CD14-positive monocyte (primary cell): ENCODE results near the gene U2AF1. TPM values are rescaled to one million over a fixed set of nuclear protein-coding genes. Genes with fewer than 3 reads are reported as not detected.
"Not testable (repeated sequence)": the region's sequence is repeated elsewhere in the genome, so short reads cannot be mapped to it uniquely, and the experiment has no call there.

Experiments
- DNase-seq, 3 donors: peaks; one replicate each; pipeline ENCODE4 v3.0.0-alpha.2; 2011 to 2022
- H2AFZ ChIP-seq: 2 replicates; pipeline ENCODE4 v1.6.0; 2012; ENCODE audit warnings: mild to moderate bottlenecking, low read depth, low read length, inconsistent platforms; ENCODE audit not compliant: insufficient read depth, poor library complexity, severe bottlenecking
- H3K27ac ChIP-seq, 2 donors: 1 replicate in 1 of 2; 2 replicates in 1 of 2; pipeline ENCODE4 v1.5.1; 2012 to 2013; ENCODE audit warnings: low read length in 2 of 2, control low read depth in 1 of 2, inconsistent platforms in 1 of 2, low read depth in 1 of 2, mild to moderate bottlenecking in 1 of 2
- H3K27me3 ChIP-seq, 2 donors: one replicate each; pipeline versions ENCODE4 v1.6.0 to v1.6.1; 2011 to 2013; ENCODE audit warnings: low read length in 2 of 2; ENCODE audit not compliant: control insufficient read depth in 2 of 2, insufficient read depth in 2 of 2
- H3K36me3 ChIP-seq, 2 donors: replicated peaks in 1 of 2; 1 replicate in 1 of 2; 2 replicates in 1 of 2; pipeline versions ENCODE4 v1.5.1 to v1.6.1; 2012 to 2013; ENCODE audit warnings: low read length in 2 of 2, control low read depth in 1 of 2, inconsistent platforms in 1 of 2, mild to moderate bottlenecking in 1 of 2; ENCODE audit not compliant: insufficient read depth in 2 of 2, control insufficient read depth in 1 of 2
- H3K4me1 ChIP-seq, 2 donors: 1 replicate in 1 of 2; 2 replicates in 1 of 2; pipeline versions ENCODE4 v1.5.1 to v1.6.1; 2012 to 2013; ENCODE audit warnings: low read length in 2 of 2, control low read depth in 1 of 2, inconsistent platforms in 1 of 2, mild to moderate bottlenecking in 1 of 2, moderate library complexity in 1 of 2; ENCODE audit not compliant: insufficient read depth in 2 of 2, control insufficient read depth in 1 of 2
- H3K4me2 ChIP-seq: replicated peaks from 2 replicates; pipeline ENCODE3; 2012; ENCODE audit warnings: low read length, moderate library complexity, mild to moderate bottlenecking; ENCODE audit not compliant: poor library complexity, severe bottlenecking; ENCODE audit errors: extremely low read depth
- H3K4me3 ChIP-seq, 3 experiments: fragments of 200-600 bp in 1 of 3; sonication (generic) in 1 of 3; replicated peaks in 1 of 3; 1 replicate in 2 of 3; 2 replicates in 1 of 3; pipeline ENCODE4 v1.5.1; 2011 to 2013; ENCODE audit warnings: low read length in 3 of 3, mild to moderate bottlenecking in 3 of 3, control low read depth in 2 of 3, low read depth in 2 of 3, inconsistent platforms in 1 of 3, moderate library complexity in 1 of 3
- H3K79me2 ChIP-seq: 2 replicates; pipeline ENCODE4 v1.6.0; 2012; ENCODE audit warnings: mild to moderate bottlenecking, control low read depth, inconsistent platforms, low read length, moderate library complexity; ENCODE audit not compliant: insufficient read depth
- H3K9ac ChIP-seq: 2 replicates; pipeline ENCODE4 v1.6.0; 2017; ENCODE audit warnings: low read length, mild to moderate bottlenecking; ENCODE audit not compliant: insufficient read depth, poor library complexity, severe bottlenecking
- H3K9me3 ChIP-seq, 2 donors: replicated peaks in 1 of 2; 1 replicate in 1 of 2; 2 replicates in 1 of 2; pipeline versions ENCODE4 v1.5.1 to v1.6.1; 2012 to 2013; ENCODE audit warnings: low read length in 2 of 2, control low read depth in 1 of 2; ENCODE audit not compliant: control insufficient read depth in 1 of 2, insufficient read depth in 1 of 2
- H4K20me1 ChIP-seq: 2 replicates; pipeline ENCODE4 v1.6.0; 2012; ENCODE audit warnings: mild to moderate bottlenecking, low read length, control low read depth, moderate library complexity; ENCODE audit not compliant: insufficient read depth
- H3K27ac Mint-ChIP-seq, 7 donors: one replicate each; pipeline ENCODE4 v1.8.0; 2020; ENCODE audit warnings: mild to moderate bottlenecking in 7 of 7, mixed read lengths in 7 of 7, moderate library complexity in 6 of 7, inconsistent platforms in 2 of 7
- H3K27me3 Mint-ChIP-seq, 3 donors: one replicate each; pipeline ENCODE4 v1.8.0; 2021 to 2022; ENCODE audit warnings: low read depth in 3 of 3, mild to moderate bottlenecking in 3 of 3, mixed read lengths in 3 of 3, moderate library complexity in 3 of 3, inconsistent platforms in 1 of 3
- H3K36me3 Mint-ChIP-seq, 2 donors: one replicate each; pipeline ENCODE4 v1.8.0; 2020; ENCODE audit warnings: mixed read lengths in 2 of 2, inconsistent platforms in 1 of 2, mild to moderate bottlenecking in 1 of 2
- H3K4me1 Mint-ChIP-seq: one replicate; pipeline ENCODE4 v1.8.0; 2020; ENCODE audit warnings: mild to moderate bottlenecking, mixed read lengths
- H3K4me3 Mint-ChIP-seq, 2 donors: one replicate each; pipeline ENCODE4 v1.8.0; 2020; ENCODE audit warnings: mild to moderate bottlenecking in 2 of 2, mixed read lengths in 2 of 2, moderate library complexity in 1 of 2
- H3K9me3 Mint-ChIP-seq, 7 donors: one replicate each; pipeline ENCODE4 v1.8.0; 2020 to 2022; ENCODE audit warnings: mixed read lengths in 7 of 7, mild to moderate bottlenecking in 6 of 7, moderate library complexity in 6 of 7, inconsistent platforms in 2 of 7
- WGBS: methylation state at CpG from one replicate; pipeline ENCODE4 v1.1.5; 2013; ENCODE audit warnings: missing lambda C conversion rate; ENCODE audit not compliant: insufficient coverage; 5-methylcytosine and 5-hydroxymethylcytosine counted together
- intact Hi-C, 2 donors: fragments of 100-400 bp; cut with micrococcal nuclease; formaldehyde crosslinking; loops; one replicate each; pipeline versions ENCODE4 v1.15.0 to v1.15.1; 2023
- polyA minus RNA-seq: library from RNA; depleted of rRNA, polyadenylated mRNA; stranded (reverse); fragments of >200 nt; gene quantifications from 2 replicates; pipeline ENCODE4 v1.2.3, GENCODE V29; 2012
- polyA plus RNA-seq, 3 donors: library from polyadenylated mRNA; depleted of rRNA in 1 of 3; unstranded in 2 of 3; stranded (reverse) in 1 of 3; fragments of 300-500 nt in 2 of 3; fragments of >200 nt in 1 of 3; fragmentation: Illumina TruSeq in 2 of 3; gene quantifications; 1 replicate in 2 of 3; 2 replicates in 1 of 3; pipeline ENCODE4 v1.2.3, GENCODE V29; 2012 to 2021
- total RNA-seq, 12 experiments: library from RNA in 1 of 12; stranded (reverse) in 1 of 12; fragments of 120-200 nt in 1 of 12; gene quantifications; one replicate each; pipeline ENCODE4 v1.2.4 and lab custom pipeline; 2013 to 2026; ENCODE audit warnings: mixed read lengths in 6 of 12, inconsistent platforms in 1 of 12

The U2AF1 gene, protein sequence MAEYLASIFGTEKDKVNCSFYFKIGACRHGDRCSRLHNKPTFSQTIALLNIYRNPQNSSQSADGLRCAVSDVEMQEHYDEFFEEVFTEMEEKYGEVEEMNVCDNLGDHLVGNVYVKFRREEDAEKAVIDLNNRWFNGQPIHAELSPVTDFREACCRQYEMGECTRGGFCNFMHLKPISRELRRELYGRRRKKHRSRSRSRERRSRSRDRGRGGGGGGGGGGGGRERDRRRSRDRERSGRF
- 49.0 TPM for total RNA-seq (2013)
- polyA plus RNA-seq (100 to 1,000 TPM in 1 of 3 donors, 10 to 100 TPM in 2; 38.4 to 111 (median 39.3) TPM), polyA minus RNA-seq (47.8 and 52.1 TPM in 2 replicates), total RNA-seq (lab: John Stamatoyannopoulos, UW) (2.1 to 11.9 (median 7.4) reads per million in 11 experiments)

DNA sequence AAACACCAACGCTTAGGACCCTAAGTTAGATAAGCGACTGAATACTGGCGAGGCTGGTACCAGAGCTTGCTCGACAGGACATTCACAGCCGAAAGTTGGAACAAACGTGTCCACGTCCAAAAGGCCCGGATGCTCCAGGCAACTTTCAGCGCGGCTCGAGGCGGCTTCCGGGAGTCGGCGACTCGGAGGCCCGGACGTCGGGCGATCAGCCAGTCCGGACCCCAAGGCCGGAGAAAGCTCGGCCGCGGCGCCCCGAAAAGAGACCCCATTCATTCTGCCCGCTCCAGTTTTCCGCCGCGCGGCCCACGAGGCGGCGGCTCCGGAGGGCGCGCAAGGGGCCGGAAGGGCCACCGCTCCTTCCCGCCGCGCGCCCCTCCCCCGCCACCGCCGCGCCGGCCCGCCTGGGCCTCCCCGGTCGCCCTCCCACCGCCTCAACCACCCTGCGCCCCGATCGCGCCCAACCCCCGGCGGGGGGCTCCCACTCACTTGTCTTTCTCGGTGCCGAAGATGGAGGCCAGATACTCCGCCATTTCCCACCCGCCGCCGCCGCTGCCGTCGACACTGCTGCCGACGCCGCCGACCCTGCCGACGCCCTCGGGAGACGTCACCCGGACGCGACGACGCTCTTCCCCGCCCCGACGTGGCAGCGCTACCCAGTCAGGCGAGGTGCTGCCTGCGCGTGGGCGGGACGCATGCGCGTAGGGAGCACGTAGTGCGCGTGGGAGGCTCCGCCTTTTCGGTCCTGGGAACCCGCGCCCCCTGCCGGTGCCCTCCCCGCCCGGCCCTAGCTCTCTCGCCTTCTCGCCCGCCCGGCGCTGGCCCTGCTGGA lies at the start of gene U2AF1:
U2AF1 (minus strand) TSS at position 606 of the 829 bp plus-strand sequence; CDS start at position 530, 76 bp downstream.
- peak within 1 kb of the TSS; percentile 47 to 80 (median 56) for H3K4me3 ChIP-seq

DNA sequence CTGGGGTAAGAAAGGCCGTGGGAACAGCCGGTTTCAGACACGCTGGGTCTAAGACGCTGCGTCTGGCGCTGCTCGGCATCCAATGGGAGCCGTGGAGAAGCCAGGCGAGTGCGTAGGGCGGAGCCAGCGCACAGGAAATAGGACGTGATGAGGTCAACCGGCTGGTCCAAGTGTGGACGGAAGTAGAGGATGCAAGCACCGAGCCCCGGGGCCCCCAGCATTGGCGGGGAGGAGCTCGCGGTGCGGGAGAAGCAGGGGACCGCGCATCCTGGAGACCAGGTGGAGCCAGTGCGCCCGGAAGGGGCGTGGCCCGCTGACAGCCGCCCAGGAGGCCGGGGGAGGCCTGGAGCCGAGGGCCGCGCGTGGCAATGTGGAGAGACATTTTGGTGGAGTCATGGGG lies 46.2 kb upstream of the U2AF1 start:
- H4K20me1 ChIP-seq, H3K9me3 ChIP-seq, H3K36me3 Mint-ChIP-seq, DNase-seq, H3K4me1 Mint-ChIP-seq, intact Hi-C loops, H2AFZ ChIP-seq, H3K4me1 ChIP-seq, H3K27me3 ChIP-seq, H3K4me3 Mint-ChIP-seq, H3K27ac ChIP-seq, H3K4me2 ChIP-seq, H3K79me2 ChIP-seq, H3K27ac Mint-ChIP-seq, H3K36me3 ChIP-seq, H3K9ac ChIP-seq, H3K9me3 Mint-ChIP-seq, H3K4me3 ChIP-seq, H3K27me3 Mint-ChIP-seq: not testable (repeated sequence)
- WGBS = no CpG with 5 or more reads among the region's 33 CpGs

More for the DNA sequence above, at the start of gene U2AF1:
- Mint-ChIP-seq H3K4me3 (peak within 1 kb of the TSS in 1 of 2 donors; percentile 60), H3K27ac (peak within 1 kb of the TSS in 2 of 7 donors; percentile 68 to 87)
- H2AFZ ChIP-seq, H3K4me1 Mint-ChIP-seq, H3K9me3 ChIP-seq, H3K27me3 ChIP-seq, H3K36me3 ChIP-seq, H3K36me3 Mint-ChIP-seq, H3K79me2 ChIP-seq, H3K27me3 Mint-ChIP-seq, intact Hi-C loops, H4K20me1 ChIP-seq, H3K27ac ChIP-seq, H3K4me2 ChIP-seq, H3K4me1 ChIP-seq, H3K9me3 Mint-ChIP-seq: not testable (repeated sequence)
- WGBS = no CpG with 5 or more reads among the region's 107 CpGs
- peak in 2 of 3 donors; percentile 1 to 5 for DNase-seq
- peak within 1 kb of the TSS; percentile 32 for H3K9ac ChIP-seq

DNA sequence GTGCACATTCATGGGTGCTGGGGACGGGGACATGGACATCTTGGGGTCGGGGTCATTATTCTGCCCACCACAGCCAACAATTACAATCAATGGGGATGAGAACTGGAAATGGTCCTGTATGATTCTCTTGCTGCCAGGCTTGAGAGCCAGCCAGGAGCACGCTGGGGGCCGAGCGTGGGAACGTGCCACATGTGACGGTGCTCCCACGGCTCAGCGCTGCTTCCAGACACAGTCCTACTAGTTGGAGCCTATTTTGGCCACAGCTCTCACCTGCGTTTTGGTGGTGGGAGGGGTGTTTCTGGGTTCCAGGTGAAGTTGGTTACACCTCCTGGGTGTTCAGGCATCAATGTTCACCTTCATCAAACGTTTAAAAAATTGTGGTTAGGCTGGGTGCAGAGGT lies 42.0 kb upstream of the U2AF1 start:
- H2AFZ ChIP-seq, H4K20me1 ChIP-seq, H3K9me3 ChIP-seq, H3K4me1 ChIP-seq, H3K4me2 ChIP-seq, H3K36me3 Mint-ChIP-seq, H3K27me3 Mint-ChIP-seq, H3K79me2 ChIP-seq, H3K9me3 Mint-ChIP-seq, H3K4me3 ChIP-seq, H3K4me1 Mint-ChIP-seq, H3K4me3 Mint-ChIP-seq, H3K36me3 ChIP-seq, DNase-seq, intact Hi-C loops, H3K27me3 ChIP-seq, H3K9ac ChIP-seq, H3K27ac ChIP-seq, H3K27ac Mint-ChIP-seq: not testable (repeated sequence)
- WGBS = no CpG with 5 or more reads among the region's 11 CpGs

DNA sequence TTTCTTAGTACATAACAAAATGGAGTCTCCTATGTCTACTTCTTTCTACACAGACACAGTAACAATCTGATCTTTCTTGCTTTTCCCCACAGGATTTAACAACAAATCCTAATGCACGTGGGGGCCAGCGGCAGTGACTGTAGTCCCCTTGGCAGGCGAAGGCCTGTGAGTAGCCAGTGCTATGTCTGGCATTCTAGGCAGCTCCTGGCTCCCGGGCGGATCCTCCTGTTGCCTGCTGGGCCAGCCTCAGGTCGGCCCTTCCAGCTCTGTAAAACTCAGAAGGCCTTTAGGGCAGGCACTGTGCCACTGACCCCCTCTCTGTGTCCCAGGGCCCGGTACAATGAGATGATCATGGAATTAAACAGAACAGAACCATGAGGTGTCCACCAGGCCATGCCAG lies 40.6 kb upstream of the U2AF1 start:
- H3K4me1 Mint-ChIP-seq, H2AFZ ChIP-seq, H3K27ac ChIP-seq, H3K4me3 Mint-ChIP-seq, H3K9me3 Mint-ChIP-seq, H3K9ac ChIP-seq, H3K27me3 Mint-ChIP-seq, DNase-seq, intact Hi-C loops, H3K4me1 ChIP-seq, H3K27ac Mint-ChIP-seq, H3K79me2 ChIP-seq, H3K4me2 ChIP-seq, H3K9me3 ChIP-seq, H4K20me1 ChIP-seq, H3K36me3 Mint-ChIP-seq, H3K27me3 ChIP-seq, H3K4me3 ChIP-seq, H3K36me3 ChIP-seq: not testable (repeated sequence)
- no CpG with 5 or more reads among the region's 7 CpGs for WGBS
